ENCODE data around the gene GMPPA. TPM values are rescaled to one million over a fixed set of nuclear protein-coding genes. Genes with fewer than 3 reads are reported as not detected.

GMPPA gene
- total RNA-seq, 1 donor from 2014 or later: 33.9 TPM

DNA sequence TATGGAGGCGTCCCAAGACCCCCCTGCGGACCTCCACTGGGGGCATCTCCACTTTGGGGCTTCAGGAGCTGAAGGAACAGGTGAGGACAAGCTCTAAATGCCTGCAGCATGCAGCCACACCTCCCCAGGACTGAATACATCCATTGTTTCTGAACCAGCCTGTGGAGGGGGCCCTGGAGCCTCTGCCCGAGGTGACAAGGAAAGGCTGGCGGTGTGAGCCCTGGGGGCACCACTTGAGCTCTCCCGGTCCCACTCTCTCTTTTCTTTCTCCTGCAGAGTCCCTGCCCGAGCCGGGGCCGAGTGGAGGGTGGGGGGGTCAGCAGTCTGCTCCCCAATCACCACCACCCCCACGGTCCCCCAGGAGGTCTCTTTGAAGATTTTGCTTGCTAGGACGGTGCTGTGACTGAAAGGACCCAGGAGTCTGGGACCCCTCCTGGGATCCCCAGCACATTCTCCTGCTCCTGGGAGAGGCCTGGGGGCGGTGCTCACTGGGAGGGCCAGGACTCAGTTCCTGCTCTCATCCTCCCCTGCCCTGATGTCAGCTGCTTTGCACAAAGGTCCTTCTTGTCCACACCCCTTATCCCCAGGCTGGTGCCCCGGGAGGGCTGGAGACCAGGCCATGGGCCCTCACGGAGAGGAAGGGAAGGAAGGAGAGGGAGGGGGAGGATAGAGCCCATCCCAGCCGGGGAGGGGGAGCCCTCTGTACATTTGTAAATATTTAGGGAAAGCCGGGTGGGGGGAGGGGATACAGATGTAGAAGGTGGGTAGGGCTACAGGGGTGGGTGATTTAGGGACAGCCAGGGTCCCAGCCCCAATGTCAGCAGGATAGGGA is 39.2 kb downstream of the GMPPA start:
- no peak for DNase-seq (ENCODE audit: extremely low read depth, low read depth, low spot score)

DNA sequence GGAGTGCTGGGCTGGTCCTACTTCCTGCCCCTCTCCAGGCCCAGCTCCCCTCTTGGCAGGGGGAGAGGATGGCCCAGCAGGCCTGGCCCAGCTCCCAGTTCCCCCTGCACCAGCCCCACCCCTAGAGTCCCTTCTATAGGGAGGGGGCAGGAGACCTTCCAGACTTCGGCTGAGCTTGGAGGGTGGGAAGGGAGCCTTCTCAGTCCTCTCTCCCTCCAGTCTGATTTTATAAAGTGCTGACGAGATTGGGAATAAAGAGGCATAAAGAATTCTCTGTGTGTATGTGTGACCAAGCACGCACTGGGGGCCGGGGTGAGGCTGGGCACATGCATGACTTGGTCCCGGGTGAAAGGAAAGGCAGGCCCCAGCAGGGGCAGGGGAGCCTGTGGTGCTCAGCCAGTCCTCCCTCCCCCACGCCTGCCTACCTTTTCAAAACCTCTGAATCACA is 39.8 kb downstream of the GMPPA start:
- no peak for DNase-seq (ENCODE audit: extremely low read depth, low read depth, low spot score)

DNA sequence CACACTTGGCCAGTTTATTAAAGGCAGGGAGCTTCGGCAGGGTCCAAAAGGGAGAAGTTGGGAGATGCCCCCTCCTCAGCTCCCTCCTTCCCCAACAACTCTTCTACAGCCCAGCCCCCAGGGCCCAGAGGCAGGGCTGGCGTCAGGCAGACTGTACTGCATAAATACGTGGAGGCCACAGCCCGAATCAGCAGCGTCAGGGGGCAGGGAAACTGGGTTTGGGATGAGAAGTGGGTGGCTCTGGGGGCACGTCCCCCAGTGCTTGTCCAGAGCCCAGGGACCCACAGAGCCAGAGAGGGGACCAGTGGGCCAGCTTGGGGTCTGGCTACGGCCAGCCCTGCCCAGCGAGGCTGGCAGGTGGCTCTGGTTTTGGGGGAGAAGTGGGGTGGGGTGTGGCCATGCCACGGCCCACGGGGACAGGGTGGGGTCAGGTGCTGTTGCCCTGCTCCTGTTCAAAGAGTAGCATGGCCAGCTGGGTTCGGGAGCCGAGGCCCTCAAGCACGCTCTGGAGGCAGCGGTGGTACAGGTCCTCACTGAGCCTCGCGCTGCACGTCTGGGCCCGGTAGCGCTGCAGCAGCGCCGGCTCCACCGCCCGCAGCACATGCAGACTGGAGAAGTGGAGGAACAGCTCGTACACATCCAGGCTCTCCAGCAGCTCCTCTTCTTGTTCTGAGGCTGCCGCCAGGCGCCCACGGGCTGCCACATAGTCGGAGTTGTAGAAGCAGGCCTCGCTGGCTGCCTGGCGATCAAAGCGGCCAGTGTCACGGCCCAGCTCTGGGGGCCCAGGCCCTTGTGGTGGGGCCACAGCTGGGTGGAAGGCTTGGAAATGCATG is 40.5 kb downstream of the GMPPA start:
- DNase-seq (ENCODE audit: extremely low read depth, low read depth, low spot score): no peak

DNA sequence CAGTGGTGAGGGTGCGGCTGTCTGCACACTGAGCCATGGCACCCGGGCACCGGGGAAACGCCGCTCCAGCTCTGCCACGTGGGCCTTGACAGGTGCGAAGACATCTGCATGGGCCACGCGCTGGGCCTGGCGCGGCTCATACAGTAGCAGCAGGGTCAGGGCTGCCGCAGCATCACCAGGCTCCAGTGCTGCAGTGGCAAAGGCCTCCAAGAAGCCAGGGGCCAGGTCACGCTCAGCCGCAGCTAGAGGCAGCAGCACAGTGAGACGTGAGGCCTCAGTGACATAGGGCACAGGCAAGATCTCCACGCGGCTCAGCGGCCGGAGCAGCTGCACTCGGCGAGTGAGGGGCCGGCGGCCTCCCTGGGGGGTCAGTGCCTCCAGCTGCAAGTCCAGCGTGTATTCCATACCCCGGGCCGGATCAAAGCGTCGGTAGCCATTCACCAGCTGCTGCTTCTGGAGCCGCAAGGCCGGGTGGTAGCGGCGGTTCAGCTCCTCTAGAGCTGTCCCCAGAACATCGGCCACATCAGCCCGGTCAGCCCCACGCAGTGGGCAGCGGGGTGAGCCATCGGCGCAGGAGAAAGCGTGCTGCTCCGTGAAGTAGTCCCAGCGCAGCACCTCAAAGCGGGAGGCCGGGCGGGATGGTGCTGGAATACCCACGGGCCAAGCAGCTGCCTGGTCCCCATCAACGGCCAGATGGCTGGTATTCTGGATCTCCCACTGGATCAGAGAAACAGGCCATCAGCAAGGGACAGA is 41.4 kb downstream of the GMPPA start:
- DNase-seq (ENCODE audit: extremely low read depth, low read depth, low spot score): no peak

DNA sequence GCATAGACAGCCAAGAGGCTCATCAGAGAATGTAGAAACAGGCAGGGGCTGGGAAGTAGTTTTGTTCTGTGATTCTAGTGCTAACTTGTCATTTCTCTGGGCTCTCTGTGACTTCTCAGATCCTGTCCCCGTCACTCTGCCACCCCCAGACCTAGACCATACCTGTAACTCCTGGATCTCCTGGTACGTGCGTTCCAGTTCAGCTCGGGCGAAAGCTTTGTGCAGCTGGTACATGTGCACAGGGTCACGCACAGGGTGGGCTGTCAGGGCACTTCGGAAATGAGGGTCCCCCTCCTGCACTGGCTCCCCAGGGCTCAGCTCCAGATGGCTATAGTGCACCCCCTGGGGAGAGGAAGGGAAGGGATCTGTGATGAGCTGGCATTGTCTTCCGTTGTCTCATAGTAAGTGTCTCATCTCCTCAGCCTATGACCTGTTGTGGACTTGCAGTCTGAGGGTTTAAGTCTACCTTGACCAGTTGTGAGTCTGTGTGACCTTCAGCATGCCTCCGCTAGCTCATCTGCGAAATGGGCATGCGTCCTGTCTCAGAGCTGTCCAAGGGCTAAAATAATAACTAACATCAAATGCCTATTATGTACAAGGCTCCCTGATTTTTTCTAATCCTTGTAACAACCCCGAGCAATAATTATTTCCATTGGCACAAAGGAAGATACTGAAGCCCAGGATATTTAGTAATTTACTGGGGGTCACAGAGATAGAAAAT is 42.3 kb downstream of the GMPPA start:
- no peak for DNase-seq (ENCODE audit: extremely low read depth, low read depth, low spot score)

DNA sequence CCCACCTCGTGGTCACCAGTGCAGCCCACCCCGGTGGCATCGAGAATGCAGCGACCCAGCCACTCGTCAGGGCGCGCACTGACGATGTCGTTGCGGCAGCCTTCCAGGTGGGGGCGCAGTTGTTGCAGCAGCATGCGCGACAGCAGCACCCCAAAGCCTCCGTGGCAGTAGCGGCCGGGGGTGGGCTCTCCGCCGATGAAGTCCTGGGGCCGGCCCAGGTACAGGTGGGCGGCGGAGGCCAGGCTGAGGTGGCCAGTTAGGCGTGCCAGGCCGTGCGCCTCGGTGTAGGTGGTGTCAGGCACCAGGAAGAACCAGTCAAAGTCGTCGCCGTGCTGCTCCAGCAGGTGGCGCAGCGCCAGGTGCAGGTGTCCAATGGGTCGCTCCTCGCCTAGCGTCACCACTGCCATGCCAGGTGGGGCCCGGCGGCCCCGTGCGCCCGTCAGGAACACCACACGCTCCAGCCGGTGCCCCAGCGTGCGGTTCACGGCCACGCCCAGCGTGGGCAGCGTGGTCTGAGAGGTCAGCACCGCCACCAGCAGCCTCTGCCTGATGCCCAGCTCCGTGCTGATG is 43.0 kb downstream of the GMPPA start:
- no peak for DNase-seq (ENCODE audit: extremely low read depth, low read depth, low spot score)

DNA sequence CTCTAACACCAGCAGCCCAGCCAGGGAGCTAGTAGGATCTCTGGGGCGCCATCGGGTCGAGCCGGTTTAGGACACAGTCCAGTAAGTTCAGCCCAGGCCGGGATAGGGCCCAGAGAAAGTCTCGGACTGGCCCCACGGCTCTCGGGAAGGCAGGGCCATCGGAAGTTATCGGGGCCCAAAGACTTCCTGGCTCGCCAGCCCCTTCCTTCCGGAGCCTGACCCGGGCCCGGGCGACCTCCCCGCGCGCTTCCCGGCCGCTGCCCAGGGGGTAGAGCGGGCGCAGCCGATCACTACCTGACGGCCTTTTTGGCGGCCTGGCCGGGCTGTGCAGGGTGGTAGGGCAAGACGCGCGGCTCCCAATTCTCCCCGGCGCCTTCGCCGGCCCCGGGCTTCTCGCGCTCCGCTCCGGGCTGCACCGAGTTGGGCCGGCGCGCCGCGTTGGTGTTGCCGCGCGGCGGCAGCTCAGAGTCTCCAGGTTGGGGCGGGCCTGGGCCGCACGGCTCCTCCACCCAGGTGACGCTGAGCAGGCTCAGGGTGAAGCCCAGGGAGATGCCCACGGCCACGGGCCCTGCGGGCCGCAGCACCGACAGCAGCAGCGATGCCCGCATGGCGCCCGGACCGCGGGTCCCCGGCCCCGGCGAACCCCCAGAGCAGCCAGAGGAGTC is 44.4 kb downstream of the GMPPA start:
- DNase-seq (ENCODE audit: extremely low read depth, low read depth, low spot score): no peak

DNA sequence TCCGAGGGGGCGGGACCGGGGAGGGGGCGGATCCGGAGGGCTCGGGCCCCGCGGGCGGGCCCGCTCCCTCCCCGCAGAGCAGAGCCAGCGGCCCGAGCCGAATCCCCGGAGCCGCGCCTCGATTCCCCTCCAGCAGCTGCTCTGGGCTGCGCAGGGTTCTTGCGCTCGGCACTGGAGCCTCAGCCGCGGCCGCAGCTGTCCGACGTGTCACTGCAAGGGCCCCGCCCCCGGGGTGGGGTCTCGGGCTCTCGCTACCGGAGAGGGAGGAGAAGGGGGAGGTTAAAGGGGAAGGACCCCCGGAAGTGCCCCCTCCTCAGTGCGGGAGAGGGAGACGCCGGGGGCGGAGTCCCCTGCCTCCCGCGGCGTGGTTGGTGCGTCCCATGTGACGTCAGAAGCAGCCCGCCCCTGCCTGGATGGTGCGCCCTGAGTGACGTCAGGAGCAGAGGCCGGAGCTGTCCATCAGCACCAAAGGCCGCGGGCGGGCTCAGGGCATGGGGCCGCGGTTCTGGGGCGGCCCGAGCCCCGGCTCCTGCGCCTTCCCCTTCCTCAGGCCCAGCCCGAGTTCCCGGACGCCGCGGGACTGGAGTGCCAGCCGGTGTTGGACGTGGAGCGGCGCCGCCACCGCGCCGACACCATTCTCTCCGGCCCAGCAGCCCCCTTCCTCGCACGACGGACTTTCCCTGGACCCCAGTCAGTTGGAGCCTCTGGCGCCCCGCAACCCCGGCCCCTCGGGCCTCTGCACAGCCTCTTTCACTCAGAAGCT is 45.1 kb downstream of the GMPPA start, which contains the start of the genes CHPF and TMEM198:
Gene CHPF, minus strand, starts transcription at position 214 of the 763 bp plus-strand sequence. CDS start 271 bp downstream, outside the sequence.
Gene TMEM198, plus strand, starts transcription at position 433 of the 763 bp plus-strand sequence. CDS start 700 bp downstream, outside the sequence.
- DNase-seq (ENCODE audit: extremely low read depth, low read depth, low spot score): no peak

DNA sequence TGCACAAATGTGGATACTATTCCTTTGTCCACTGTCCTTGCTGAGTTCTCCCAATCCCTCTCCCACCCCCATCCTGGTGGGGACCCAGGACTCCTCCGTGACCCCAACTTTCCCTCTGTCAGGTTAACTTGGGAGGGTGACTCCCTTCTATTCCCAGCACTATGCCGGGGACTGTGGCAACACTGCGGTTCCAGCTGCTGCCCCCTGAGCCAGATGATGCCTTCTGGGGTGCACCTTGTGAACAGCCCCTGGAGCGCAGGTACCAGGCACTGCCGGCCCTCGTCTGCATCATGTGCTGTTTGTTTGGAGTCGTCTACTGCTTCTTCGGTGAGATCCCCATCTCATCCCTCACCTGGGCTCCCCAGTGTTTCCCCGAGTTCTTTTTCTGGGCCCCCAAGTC is 45.9 kb downstream of the GMPPA start:
- no peak for DNase-seq (ENCODE audit: extremely low read depth, low read depth, low spot score)

DNA sequence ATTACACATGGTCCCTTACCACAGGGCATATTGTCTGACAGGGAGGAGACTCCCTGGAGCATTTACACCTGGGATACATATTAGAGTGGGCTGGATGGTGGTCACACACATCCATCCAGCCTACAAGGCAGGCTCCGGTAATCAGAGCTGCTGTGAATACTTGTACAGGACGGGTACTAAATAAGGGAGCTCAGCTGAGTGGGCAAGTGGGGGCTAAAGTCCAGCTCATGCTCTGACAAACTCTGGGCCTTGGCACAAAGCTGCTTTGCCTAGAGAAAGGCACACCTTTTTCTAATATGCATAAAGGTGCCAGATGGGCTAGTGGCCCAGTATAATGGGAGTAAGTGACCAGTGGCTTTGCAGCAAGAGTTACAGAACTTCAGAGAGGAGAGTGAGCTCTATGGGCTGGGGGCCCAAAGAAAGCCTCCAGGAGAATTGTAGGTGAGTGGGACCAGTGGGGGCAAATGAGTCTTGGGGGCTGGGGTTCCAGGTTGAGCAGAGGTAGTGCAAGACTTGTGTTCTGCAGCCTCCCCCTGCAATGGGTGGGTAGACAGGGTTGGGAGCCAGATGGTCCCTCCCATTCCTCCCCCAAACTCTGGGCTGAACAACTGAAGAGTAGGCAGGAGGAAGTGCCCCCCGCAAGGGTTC is 46.7 kb downstream of the GMPPA start:
- no peak for DNase-seq (ENCODE audit: extremely low read depth, low read depth, low spot score)

DNA sequence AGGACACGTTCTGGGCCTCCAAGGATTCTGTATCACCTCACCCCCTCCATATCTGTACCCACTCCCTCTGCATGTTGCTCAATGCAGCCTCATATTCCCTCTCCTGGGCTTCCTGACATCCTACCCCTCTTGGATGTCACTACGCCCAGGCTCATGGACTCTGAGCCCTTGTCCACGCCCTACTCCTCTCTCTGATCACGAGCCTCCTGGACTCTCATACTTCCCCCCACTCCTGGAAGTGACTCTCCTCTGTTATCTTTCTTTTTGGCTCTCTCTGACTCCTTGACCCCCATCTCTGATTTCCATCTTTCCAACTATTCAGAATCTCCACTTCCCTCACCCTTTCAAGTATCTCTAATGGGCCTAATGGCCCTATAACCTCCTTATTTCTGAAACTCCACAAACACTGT is 47.3 kb downstream of the GMPPA start:
- DNase-seq (ENCODE audit: extremely low read depth, low read depth, low spot score): no peak

DNA sequence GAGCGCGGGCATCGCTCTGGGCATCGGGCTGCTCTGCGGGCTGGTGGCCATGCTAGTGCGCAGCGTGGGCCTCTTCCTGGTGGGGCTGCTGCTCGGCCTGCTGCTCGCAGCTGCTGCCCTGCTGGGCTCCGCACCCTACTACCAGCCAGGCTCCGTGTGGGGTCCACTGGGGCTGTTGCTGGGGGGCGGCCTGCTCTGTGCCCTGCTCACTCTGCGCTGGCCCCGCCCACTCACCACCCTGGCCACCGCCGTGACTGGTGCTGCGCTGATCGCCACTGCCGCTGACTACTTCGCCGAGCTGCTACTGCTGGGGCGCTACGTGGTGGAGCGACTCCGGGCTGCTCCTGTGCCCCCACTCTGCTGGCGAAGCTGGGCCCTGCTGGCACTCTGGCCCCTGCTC is 48.9 kb downstream of the GMPPA start:
- DNase-seq (ENCODE audit: extremely low read depth, low read depth, low spot score): no peak

DNA sequence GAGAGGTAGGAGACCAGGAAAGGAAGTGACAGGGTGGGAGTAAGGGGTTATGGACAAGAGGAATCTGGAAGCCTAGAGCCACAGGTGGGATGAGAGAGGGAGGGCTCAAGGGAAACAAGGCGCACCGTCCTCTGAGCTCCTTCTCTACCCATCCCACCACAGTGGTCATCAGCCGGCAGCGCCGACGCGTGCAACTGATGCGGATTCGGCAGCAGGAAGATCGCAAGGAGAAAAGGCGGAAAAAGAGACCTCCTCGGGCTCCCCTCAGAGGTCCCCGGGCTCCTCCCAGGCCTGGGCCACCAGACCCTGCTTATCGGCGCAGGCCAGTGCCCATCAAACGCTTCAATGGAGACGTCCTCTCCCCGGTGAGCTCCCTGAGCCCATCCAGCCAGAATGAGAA is 50.3 kb downstream of the GMPPA start:
- DNase-seq (ENCODE audit: extremely low read depth, low read depth, low spot score): no peak

DNA sequence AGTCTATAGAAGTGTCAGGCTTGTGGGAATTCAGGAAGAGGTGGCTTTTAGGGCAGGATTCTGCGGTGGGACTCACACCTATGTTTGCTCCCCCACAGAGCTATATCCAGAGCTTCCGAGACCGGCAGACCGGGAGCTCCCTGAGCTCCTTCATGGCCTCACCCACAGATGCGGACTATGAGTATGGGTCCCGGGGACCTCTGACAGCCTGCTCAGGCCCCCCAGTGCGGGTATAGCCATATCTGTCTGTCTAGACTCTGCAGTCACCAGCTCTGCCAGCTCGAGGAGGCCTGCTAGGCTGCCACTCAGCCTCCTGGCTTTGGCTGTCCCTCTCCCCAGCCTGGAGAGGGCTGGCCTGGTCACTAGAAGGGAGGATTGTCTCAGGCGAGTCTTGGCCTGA is 50.9 kb downstream of the GMPPA start:
- no peak for DNase-seq (ENCODE audit: extremely low read depth, low read depth, low spot score)

DNA sequence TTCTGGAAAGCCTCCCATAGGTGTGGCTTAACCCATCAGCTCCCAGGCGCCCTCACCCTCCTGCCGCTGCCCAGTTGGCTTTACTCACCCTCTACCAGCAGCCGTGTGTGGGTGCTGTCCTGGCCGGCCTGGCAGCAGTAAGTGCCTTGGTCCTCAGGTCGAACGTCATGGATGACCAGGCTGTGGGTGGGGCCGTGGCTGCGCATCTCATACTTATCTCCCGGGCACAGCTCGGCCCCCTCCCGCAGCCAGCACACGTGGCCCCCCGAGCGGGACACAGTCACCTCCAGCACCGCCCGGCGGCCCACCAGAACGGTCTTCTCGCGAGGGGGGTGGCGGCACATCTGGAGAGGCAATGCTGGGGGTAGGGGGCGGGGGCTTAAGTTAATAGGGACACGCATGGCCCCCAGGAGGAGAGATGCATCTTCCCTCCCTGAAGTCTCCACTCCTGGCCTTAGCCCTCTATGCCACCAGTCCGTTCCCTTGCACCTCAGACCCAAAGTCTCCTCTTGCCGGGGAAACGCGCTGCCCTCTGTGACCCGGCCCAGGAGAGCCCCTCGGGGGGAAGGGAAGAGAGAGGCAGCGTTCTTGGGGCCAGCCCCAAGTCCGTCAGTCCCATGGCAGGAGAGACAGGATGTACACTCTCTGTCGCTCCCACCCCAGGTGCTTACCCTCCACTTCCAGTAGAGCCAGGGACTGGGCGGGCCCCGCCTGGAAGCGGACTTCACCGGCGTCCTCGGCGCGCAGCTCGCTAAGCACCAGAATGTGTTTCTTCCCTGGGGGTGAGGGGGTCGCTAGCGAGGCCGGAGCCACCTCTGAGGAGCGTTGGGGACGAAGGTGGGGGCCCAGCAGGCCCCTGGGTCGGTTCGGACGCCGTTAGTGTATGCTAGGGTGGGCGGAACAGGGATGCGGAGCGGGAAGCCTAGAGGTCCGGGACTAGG is 53.0 kb downstream of the GMPPA start:
- no peak for DNase-seq (ENCODE audit: extremely low read depth, low read depth, low spot score)

DNA sequence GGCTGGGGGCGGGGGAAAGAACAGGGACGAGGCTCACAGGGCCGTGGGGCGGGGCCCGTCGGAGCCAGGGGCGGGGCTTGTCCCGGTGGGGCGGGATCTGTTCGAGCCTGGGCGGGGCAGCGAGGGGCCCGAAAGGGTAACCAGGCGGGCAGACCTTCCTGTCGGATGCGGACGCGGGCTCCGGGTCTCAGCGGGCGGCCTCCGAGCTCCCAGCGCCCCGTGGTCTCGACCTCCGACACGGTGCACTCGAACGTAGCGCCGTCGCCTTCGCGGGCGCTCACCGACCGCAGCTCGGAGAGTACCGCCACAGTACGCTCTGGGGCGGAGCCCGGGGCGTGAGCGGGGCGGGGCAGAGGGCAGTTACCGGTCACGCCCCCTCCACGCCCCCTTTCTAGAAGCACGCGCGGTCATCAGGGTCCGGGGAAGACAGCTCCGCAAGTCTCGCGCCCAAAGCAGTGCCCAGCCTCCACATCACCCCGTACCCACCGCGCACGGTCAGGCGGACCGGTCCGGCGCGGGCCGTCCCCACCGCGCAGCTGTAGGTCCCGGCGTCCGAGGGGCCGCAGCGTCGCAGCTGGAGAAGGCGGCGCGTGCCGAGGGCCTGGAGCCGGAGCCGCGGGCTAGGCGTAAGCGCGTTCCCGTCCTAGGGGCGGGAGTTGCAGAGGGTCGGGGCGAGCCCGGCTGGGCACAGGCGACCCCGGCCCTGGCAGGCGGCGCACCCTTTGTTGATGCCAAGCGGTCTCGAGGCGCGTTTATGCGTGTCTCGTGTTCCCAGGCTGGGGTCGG is 53.9 kb downstream of the GMPPA start:
- no peak for DNase-seq (ENCODE audit: extremely low read depth, low read depth, low spot score)

DNA sequence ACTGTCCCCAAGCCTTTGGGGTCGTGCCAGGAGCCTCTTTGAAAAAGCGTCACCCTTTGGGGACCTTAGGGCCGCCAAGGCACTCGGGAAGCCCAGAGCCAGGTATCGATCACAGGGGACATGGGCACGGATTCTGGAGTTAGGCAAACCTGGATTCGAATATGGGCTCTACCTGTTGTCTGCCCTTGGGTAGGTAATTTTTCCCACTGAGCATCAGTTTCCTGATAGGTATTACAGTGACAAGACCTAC is 54.4 kb downstream of the GMPPA start:
- no peak for DNase-seq (ENCODE audit: extremely low read depth, low read depth, low spot score)

Measured in glomerular endothelial cell (primary cell).